ENCODE measurements around the gene RASD2.

Gene RASD2

DNA sequence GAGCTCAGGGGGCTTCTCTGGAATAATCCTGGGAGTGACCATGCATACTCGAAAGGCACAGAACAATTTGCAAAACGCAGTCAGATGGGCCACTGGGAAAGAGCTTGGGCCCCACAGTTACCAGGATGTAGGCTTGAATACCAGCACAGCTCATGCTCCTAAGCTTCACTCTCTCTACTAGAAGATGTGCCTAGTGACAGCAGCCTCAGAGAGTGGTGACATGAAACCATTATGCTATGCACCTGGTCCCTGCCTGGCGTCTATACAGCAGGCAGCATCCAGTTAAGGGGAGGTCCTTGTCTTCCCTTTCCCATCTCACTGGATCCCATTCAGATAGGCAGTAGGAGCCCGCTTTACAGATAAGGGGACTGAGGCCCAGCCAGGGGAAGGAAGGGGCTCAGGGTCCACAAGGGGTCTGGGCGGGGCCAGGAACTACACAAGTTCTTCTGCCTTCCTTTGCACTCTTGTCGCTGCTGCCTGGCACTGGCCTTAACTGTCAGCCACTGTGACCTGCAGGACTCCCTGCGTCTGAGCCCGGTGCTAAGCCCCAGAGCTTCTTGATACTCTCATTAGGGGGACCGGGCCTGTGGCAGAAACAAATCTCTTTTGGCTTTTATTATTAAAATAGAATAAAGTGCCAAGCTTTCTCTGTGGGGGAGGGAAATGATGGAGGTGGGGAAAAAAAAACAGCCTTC, 21.2 kb upstream of the RASD2 start:
- TF ChIP-seq CTCF (conservative IDR thresholded peaks at IDR 0.05; ENCODE audit: control insufficient read depth, insufficient read depth, low read depth, low read length), result no peak
- DNase-seq (ENCODE audit: low read depth), result no peak
- no peak overlapping the region for H3K4me3 ChIP-seq (ENCODE audit: control insufficient read depth, low read depth, low read length)

- no peak overlapping the region for H3K4me3 ChIP-seq (ENCODE audit: control insufficient read depth, low read depth, low read length)
- TF ChIP-seq CTCF (conservative IDR thresholded peaks at IDR 0.05; ENCODE audit: control insufficient read depth, insufficient read depth, low read depth, low read length), result no peak
- DNase-seq (ENCODE audit: low read depth), result no peak
These were observed 19.0 kb upstream of the RASD2 start for GRCh38 chr22:35521358-35522224.

DNA sequence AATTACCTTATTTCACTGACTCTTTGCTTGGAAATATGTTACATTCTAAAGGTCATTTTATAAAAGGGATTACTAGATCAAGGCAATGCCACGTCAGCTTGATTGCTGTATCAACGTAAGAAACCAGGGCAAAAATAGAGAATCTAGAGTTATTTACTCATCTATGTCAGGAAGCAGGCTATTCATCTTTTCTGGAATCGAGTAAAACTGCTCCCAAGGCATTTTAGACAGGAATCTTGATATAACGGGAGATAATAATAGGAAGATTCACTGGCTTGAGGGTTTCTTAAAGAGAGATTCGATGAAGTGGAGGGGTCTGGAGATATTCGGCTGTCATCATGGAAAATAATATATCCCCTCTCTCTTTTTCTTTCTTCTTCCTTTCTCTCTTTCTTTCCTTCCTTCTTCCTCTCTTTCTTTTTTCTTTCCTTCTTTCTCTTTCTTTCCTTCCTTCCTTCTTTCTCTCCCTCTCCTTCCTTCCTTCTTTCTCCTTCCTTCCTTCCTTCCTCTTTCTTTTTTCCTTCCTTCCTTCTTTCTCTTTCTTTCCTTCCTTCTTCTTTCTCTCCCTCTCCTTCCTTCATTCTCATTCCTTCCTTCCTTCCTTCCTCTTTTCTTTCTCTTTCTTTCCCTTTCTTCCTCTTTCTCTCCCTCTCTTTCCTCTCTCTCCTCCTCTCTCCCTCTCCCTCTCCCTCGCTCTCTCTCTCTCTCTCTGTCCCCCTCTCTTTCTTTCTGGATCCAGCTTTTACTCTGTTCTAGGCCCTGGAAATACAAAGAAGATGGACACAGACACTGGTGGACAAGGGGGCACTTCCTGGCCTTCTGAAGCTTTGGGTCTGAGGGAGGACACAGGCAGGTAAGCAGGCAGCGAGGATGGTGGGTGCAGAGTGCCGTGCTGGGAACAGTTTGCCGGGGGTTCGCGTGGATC, 18.1 kb upstream of the RASD2 start:
- H3K4me3 ChIP-seq (ENCODE audit: control insufficient read depth, low read depth, low read length), result no peak overlapping the region
- no peak for TF ChIP-seq CTCF (conservative IDR thresholded peaks at IDR 0.05; ENCODE audit: control insufficient read depth, insufficient read depth, low read depth, low read length)
- no peak for DNase-seq (ENCODE audit: low read depth)

DNA sequence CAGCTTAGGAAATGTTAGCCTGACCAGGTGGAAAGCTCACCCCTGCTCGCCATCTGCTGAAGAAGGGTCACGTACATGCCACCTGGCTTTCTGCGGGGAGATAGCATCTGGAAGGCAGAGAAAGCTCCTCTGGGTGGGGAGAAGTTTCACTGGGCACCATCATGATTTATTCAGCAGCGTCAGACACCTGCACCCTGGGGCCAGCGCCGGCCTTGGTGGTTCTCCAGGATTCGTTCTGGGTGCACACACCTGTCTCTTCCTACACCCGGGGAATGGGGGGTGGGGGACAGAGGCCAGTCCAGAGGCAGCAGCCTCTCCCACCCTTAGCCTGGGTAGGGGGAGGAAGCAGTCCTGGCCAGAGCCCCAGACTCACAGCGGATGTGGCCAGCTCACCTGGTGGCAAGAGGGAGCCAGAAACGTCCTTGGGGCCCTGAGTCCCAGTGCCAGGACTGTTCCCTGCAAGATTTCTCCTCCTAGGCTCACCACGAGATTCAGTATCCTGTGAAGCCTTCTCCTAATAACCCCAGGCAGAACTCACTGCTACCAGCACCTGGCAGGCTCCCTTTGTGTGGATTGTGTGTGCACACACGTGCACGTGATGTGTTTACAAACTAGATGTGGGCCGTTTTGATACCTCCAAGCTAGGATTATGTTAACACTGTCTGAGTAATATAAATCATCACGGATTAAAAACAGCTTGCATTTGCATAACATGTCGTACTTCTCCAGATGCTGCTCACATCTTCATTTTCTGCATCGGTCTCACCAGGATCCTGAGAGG, 17.3 kb upstream of the RASD2 start:
- no peak for TF ChIP-seq CTCF (conservative IDR thresholded peaks at IDR 0.05; ENCODE audit: control insufficient read depth, insufficient read depth, low read depth, low read length)
- DNase-seq (ENCODE audit: low read depth), result no peak

GRCh38 chr22:35524966-35525686, 15.5 kb upstream of the RASD2 start:
- no peak overlapping the region for H3K4me3 ChIP-seq (ENCODE audit: control insufficient read depth, low read depth, low read length)
- no peak for TF ChIP-seq CTCF (conservative IDR thresholded peaks at IDR 0.05; ENCODE audit: control insufficient read depth, insufficient read depth, low read depth, low read length)
- no peak for DNase-seq (ENCODE audit: low read depth)

More for the DNA sequence above, 17.3 kb upstream of the RASD2 start:
- H3K4me3 ChIP-seq (ENCODE audit: control insufficient read depth, low read depth, low read length), result no peak overlapping the region

Data from fibroblast of mammary gland (primary cell).